ENCODE results near the gene RAET1E.
"Not testable (repeated sequence)": the region's sequence is repeated elsewhere in the genome, so short reads cannot be mapped to it uniquely, and the experiment has no call there.

RAET1E gene

GRCh38 chr6:149861603-149862423 is 36.1 kb downstream of the RAET1E start:
- no peak for DNase-seq (ENCODE audit: low spot score)

- no peak for DNase-seq (ENCODE audit: low spot score)
Observed at GRCh38 chr6:149860834-149861602, 36.9 kb downstream of the RAET1E start.

GRCh38 chr6:149860513-149860833 is 37.4 kb downstream of the RAET1E start:
- DNase-seq (ENCODE audit: low spot score): no peak

GRCh38 chr6:149859938-149860337 is 38.0 kb downstream of the RAET1E start:
- no peak for DNase-seq (ENCODE audit: low spot score)

GRCh38 chr6:149859368-149859767 is 38.5 kb downstream of the RAET1E start:
- no peak for DNase-seq (ENCODE audit: low spot score)

GRCh38 chr6:149857541-149857940 is 40.4 kb downstream of the RAET1E start:
- DNase-seq (ENCODE audit: low spot score): no peak

- DNase-seq (ENCODE audit: low spot score): no peak
Observed at GRCh38 chr6:149856256-149856994, 41.5 kb downstream of the RAET1E start.

GRCh38 chr6:149855741-149856140 is 42.2 kb downstream of the RAET1E start:
- DNase-seq (ENCODE audit: low spot score): no peak

GRCh38 chr6:149855040-149855654 is 42.8 kb downstream of the RAET1E start:
- DNase-seq (ENCODE audit: low spot score): peak; percentile 64

GRCh38 chr6:149854532-149854931 is 43.4 kb downstream of the RAET1E start:
- DNase-seq (ENCODE audit: low spot score): no peak

- not testable (repeated sequence) for DNase-seq (ENCODE audit: low spot score)
Observed at GRCh38 chr6:149854017-149854416, 43.9 kb downstream of the RAET1E start.

GRCh38 chr6:149852881-149853280 is 45.0 kb downstream of the RAET1E start:
- no peak for DNase-seq (ENCODE audit: low spot score)

- DNase-seq (ENCODE audit: low spot score): no peak
Observed at GRCh38 chr6:149852180-149852579, 45.7 kb downstream of the RAET1E start.

GRCh38 chr6:149851461-149852110 is 46.3 kb downstream of the RAET1E start:
- no peak for DNase-seq (ENCODE audit: low spot score)

- not testable (repeated sequence) for DNase-seq (ENCODE audit: low spot score)
Observed at GRCh38 chr6:149848343-149848742, 49.6 kb downstream of the RAET1E start.
